ENCODE results near the gene PCDHGB1.
"Not testable (repeated sequence)": the region's sequence is repeated elsewhere in the genome, so short reads cannot be mapped to it uniquely, and the experiment has no call there.

PCDHGB1 gene

DNA sequence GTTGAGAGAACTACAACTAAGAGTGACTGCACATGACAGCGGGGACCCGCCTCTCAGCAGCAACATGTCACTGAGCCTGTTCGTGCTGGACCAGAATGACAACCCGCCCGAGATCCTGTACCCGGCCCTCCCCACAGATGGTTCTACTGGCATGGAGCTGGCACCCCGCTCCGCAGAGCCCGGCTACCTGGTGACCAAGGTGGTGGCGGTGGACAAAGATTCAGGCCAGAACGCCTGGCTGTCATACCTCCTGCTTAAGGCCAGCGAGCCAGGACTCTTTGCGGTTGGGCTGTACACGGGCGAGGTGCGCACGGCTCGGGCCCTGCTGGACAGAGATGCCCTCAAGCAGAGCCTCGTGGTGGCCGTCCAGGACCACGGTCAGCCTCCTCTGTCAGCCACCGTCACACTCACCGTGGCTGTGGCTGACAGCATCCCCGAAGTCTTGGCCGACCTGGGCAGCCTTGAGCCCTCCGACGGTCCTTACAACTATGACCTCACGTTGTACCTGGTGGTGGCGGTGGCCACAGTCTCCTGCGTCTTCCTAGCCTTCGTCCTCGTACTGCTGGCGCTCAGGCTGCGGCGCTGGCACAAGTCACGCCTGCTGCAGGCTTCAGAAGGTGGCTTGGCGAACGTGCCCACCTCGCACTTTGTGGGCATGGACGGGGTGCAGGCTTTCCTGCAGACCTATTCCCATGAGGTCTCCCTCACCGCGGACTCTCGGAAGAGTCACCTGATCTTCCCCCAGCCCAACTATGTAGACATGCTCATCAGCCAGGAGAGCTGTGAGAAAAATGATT, 34.8 kb downstream of the PCDHGB1 start:
- no peak for DNase-seq

GRCh38 chr5:141387557-141388311, 37.8 kb downstream of the PCDHGB1 start, which contains the start of gene PCDHGB4:
Gene PCDHGB4, plus strand, starts transcription at chr5:141387698. Its CDS starts 187 bp downstream, at chr5:141387885.
- peak; percentile 15 to 22 for DNase-seq

DNA sequence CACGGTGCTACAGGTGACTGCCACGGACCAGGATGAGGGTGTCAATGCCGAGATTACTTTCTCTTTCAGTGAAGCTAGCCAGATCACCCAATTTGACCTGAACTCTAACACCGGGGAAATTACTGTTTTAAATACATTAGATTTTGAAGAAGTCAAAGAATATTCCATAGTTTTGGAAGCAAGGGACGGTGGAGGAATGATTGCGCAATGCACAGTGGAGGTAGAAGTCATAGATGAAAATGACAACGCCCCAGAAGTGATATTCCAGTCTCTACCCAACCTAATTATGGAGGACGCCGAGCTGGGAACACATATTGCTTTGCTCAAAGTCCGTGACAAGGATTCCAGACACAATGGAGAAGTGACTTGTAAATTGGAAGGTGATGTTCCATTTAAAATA, 38.8 kb downstream of the PCDHGB1 start:
- DNase-seq, result no peak

- no peak for DNase-seq
Observed at GRCh38 chr5:141389153-141390042, 39.5 kb downstream of the PCDHGB1 start.

DNA sequence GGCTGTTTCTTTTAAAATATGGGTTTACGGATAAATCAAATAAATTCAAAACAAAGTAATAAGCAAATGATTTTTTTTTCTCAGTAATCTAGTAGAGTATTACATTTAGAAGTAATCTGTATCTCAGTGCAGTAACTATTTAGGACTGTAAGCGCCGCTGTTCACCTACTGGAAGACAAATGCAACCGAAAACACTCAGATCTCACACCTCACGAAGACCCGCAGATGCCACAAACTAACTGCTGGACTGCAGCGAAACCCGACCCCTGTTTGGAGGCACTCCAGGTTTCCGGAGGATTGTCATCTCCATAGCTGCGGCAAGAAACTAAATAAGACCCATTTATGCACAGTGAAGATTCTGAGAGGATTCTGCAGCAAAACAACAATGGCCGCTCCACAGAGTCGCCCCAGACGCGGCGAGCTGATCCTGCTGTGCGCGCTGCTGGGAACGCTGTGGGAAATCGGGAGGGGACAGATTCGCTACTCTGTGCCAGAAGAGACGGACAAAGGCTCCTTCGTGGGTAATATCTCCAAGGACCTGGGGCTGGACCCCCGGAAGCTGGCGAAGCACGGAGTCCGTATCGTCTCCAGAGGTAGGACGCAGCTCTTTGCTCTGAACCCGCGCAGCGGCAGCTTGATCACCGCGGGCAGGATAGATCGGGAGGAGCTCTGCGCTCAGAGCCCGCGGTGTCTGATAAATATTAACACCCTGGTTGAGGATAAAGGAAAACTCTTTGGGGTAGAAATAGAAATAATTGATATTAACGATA, 42.7 kb downstream of the PCDHGB1 start, which contains the start of gene PCDHGA8:
PCDHGA8 (plus strand) TSS at position 205 of the 770 bp plus-strand sequence; CDS start at position 386, 181 bp downstream.
- no peak for DNase-seq

- no peak for DNase-seq
Observed at GRCh38 chr5:141393267-141393666, 43.4 kb downstream of the PCDHGB1 start.

- not testable (repeated sequence) for DNase-seq
Observed at GRCh38 chr5:141394401-141395187, 44.7 kb downstream of the PCDHGB1 start.

- DNase-seq, result peak; percentile 31 to 43
Observed at GRCh38 chr5:141397756-141398551, 48.1 kb downstream of the PCDHGB1 start, which contains the start of gene PCDHGB5. Gene PCDHGB5, plus strand, starts transcription at chr5:141397947. Its CDS starts 181 bp downstream, at chr5:141398128.

DNA sequence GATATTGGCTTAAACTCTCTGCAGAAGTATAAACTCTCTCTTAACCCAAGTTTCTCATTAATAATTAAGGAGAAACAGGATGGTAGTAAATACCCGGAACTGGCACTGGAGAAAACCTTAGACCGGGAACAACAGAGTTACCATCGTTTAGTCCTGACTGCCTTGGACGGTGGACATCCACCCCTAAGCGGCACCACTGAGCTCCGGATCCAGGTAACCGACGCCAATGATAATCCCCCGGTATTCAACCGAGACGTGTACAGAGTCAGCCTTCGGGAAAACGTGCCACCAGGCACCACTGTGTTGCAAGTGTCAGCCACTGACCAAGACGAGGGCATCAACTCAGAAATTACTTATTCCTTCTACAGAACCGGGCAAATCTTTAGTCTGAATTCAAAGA, 48.7 kb downstream of the PCDHGB1 start:
- DNase-seq, result no peak

DNA sequence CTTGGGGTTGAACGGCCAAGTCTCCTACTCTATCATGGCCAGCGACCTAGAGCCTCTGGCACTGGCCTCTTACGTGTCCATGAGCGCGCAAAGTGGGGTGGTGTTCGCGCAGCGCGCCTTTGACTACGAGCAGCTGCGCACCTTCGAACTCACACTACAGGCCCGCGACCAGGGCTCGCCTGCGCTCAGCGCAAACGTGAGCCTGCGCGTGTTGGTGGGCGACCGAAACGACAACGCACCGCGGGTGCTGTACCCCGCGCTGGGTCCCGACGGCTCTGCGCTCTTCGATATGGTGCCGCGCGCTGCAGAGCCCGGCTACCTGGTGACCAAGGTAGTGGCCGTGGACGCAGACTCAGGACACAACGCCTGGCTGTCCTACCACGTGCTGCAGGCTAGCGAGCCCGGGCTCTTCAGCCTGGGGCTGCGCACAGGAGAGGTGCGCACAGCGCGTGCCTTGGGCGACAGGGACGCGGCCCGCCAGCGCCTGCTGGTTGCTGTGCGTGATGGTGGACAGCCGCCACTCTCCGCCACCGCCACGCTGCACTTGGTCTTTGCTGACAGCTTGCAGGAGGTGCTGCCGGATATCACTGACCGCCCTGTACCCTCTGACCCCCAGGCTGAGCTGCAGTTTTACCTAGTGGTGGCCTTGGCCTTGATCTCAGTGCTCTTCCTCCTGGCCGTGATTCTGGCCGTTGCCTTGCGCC, 49.8 kb downstream of the PCDHGB1 start:
- DNase-seq, result no peak

Data from CD4-positive, alpha-beta T cell treated with Interleukin-1 beta for 1 hour (primary cell).